Liver (tissue), 9 donors: ENCODE data around the gene GPRC5B. TPM values are rescaled to one million over a fixed set of nuclear protein-coding genes. Genes with fewer than 3 reads are reported as not detected.

Experiments used
- DNase-seq: peaks from one replicate; pipeline ENCODE4 v3.0.0-alpha.2; 2017; ENCODE audit warnings: low spot score
- H3K27ac ChIP-seq, 2 donors: one replicate each; pipeline ENCODE4 v1.7.0; 2013; ENCODE audit warnings: inconsistent platforms in 2 of 2, low read length in 2 of 2, control low read depth in 1 of 2, low read depth in 1 of 2, mild to moderate bottlenecking in 1 of 2
- H3K27me3 ChIP-seq, 4 donors: one replicate each; pipeline versions ENCODE4 v1.6.1 to v1.7.0; 2013; ENCODE audit warnings: low read length in 3 of 4, inconsistent platforms in 1 of 4, mild to moderate bottlenecking in 1 of 4, moderate library complexity in 1 of 4; ENCODE audit not compliant: control insufficient read depth in 4 of 4, insufficient read depth in 4 of 4
- H3K36me3 ChIP-seq, 4 donors: one replicate each; pipeline versions ENCODE4 v1.6.1 to v1.7.0; 2013; ENCODE audit warnings: low read length in 3 of 4, mild to moderate bottlenecking in 3 of 4, low read depth in 1 of 4, moderate library complexity in 1 of 4; ENCODE audit not compliant: control insufficient read depth in 4 of 4, insufficient read depth in 3 of 4
- H3K4me1 ChIP-seq, 4 donors: one replicate each; pipeline versions ENCODE4 v1.6.1 to v1.7.0; 2013; ENCODE audit warnings: low read length in 3 of 4, mild to moderate bottlenecking in 3 of 4, moderate library complexity in 1 of 4; ENCODE audit not compliant: control insufficient read depth in 4 of 4, insufficient read depth in 4 of 4
- H3K4me3 ChIP-seq, 3 donors: one replicate each; pipeline versions ENCODE4 v1.6.1 to v1.7.0; 2013; ENCODE audit warnings: low read length in 3 of 3, control low read depth in 1 of 3, low read depth in 1 of 3, mild to moderate bottlenecking in 1 of 3
- H3K9ac ChIP-seq, 2 donors: one replicate each; pipeline ENCODE4 v1.7.0; 2013; ENCODE audit warnings: low read length in 2 of 2, mild to moderate bottlenecking in 2 of 2, moderate library complexity in 2 of 2, control low read depth in 1 of 2, low read depth in 1 of 2
- H3K9me3 ChIP-seq, 4 donors: one replicate each; pipeline versions ENCODE4 v1.6.1 to v1.7.0; 2013; ENCODE audit warnings: low read length in 3 of 4; ENCODE audit not compliant: control insufficient read depth in 4 of 4
- EGR1 ChIP-seq, 2 donors: IDR thresholded peaks; 2 replicates each; pipeline ENCODE4 v1.6.1; 2016 to 2018; ENCODE audit warnings: antibody characterized with exemption in 2 of 2, low read depth in 2 of 2
- FOXA1 ChIP-seq: IDR thresholded peaks from 2 replicates; pipeline ENCODE4 v1.6.1; 2016; ENCODE audit warnings: antibody characterized with exemption
- FOXA2 ChIP-seq: IDR thresholded peaks from 2 replicates; pipeline ENCODE4 v1.6.1; 2016; ENCODE audit warnings: antibody characterized with exemption
- GABPA ChIP-seq, 2 donors: IDR thresholded peaks in 1 of 2; conservative IDR thresholded peaks in 1 of 2; 2 replicates each; pipeline ENCODE4 v1.6.1; 2016; ENCODE audit warnings: antibody characterized with exemption in 2 of 2, mild to moderate bottlenecking in 1 of 2, moderate library complexity in 1 of 2
- HNF4A ChIP-seq, 2 donors: conservative IDR thresholded peaks; 2 replicates each; pipeline ENCODE4 v1.6.1; 2016; ENCODE audit warnings: antibody characterized with exemption in 2 of 2, mild to moderate bottlenecking in 2 of 2
- HNF4G ChIP-seq: IDR thresholded peaks from 2 replicates; pipeline ENCODE4 v1.6.1; 2016; ENCODE audit warnings: antibody characterized with exemption
- JUND ChIP-seq, 2 donors: IDR thresholded peaks; 2 replicates each; pipeline ENCODE4 v1.6.1; 2016; ENCODE audit warnings: antibody characterized with exemption in 2 of 2
- NR2F2 ChIP-seq: IDR thresholded peaks from 2 replicates; pipeline ENCODE4 v1.6.1; 2016; ENCODE audit warnings: antibody characterized with exemption
- RAD21 ChIP-seq, 2 donors: IDR thresholded peaks; 2 replicates each; pipeline ENCODE4 v1.6.1; 2016; ENCODE audit warnings: antibody characterized with exemption in 2 of 2, mild to moderate bottlenecking in 2 of 2
- RXRA ChIP-seq, 2 donors: IDR thresholded peaks; 2 replicates each; pipeline ENCODE4 v1.6.1; 2017 to 2018; ENCODE audit warnings: antibody characterized with exemption in 2 of 2, mild to moderate bottlenecking in 1 of 2
- TAF1 ChIP-seq: conservative IDR thresholded peaks from 2 replicates; pipeline ENCODE4 v1.6.1; 2016; ENCODE audit warnings: antibody characterized with exemption, mild to moderate bottlenecking
- YY1 ChIP-seq: IDR thresholded peaks from 2 replicates; pipeline ENCODE4 v1.6.1; 2016; ENCODE audit warnings: antibody characterized with exemption, mild to moderate bottlenecking
- WGBS: extraction: QIAGEN DNeasy Blood & Tissue Kit; methylation state at CpG from one replicate; pipeline ENCODE4 v1.1.7; 2013; 5-methylcytosine and 5-hydroxymethylcytosine counted together
- polyA plus RNA-seq, 2 donors: library from polyadenylated mRNA; stranded (reverse) in 1 of 2; unstranded in 1 of 2; fragments of 200-250 nt in 1 of 2; fragments of >200 nt in 1 of 2; fragmentation: Nextera tagmentation in 1 of 2; extraction: Ambion mirVana in 1 of 2; gene quantifications; one replicate each; pipeline versions ENCODE4 v1.2.1 to v1.2.3, GENCODE V29; 2013 to 2015
- total RNA-seq, 2 donors: library from RNA; depleted of rRNA; stranded (reverse); fragments of >200 nt; gene quantifications; one replicate each; pipeline ENCODE4 v1.2.3, GENCODE V29; 2014
- TF ChIP-seq, protein P1 (sequence below): IDR thresholded peaks from 2 replicates; pipeline ENCODE4 v1.6.1; 2016; ENCODE audit warnings: antibody characterized with exemption
- TF ChIP-seq, protein P2 (sequence below): IDR thresholded peaks from 2 replicates; pipeline ENCODE4 v1.6.1; 2016; ENCODE audit warnings: antibody characterized with exemption, mild to moderate bottlenecking
- TF ChIP-seq, protein P3 (sequence below): fragments of 150-350 bp; IDR thresholded peaks from 2 replicates; pipeline ENCODE4 v1.5.1; 2017; ENCODE audit warnings: improper control_type of control experiment, low read depth, low read length; ENCODE audit not compliant: missing input control
- TF ChIP-seq, protein P4 (sequence below): IDR thresholded peaks from 2 replicates; pipeline ENCODE4 v1.6.1; 2016; ENCODE audit warnings: antibody characterized with exemption
- TF ChIP-seq, protein P5 (sequence below): IDR thresholded peaks from 2 replicates; pipeline ENCODE4 v1.6.1; 2016; ENCODE audit warnings: antibody characterized with exemption
- donor health status: healthy.
- donor health status: healthy.
- donor health status: healthy.
- donor health status: healthy.
- donor health status: healthy.

The GPRC5B gene
- total and polyA plus RNA-seq, 4 donors, result 1.5 to 4.7 (median 2.7) TPM

DNA sequence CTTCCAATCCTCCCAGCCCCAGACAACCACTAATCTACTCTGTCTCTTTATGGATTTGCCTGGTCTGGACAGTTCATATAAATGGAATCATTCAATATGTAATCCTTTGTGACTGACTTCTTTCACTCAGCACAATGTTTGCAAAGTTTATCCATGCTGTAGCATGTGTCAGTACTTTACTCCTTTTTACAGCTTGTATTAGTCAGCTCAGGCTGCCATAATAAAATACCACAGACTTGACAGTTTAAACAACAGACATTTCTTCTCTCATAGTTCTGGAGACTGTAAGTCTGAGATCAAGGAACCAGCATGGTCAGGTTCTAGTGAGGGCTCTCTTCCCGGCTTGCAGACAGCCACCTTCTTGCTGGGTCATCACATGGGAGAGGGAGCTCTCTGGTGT lies 41.3 kb downstream of the GPRC5B start:
- no peak for DNase-seq
- Histone ChIP-seq H3K9ac (no peak overlapping the region), H3K4me3 (no peak overlapping the region), H3K36me3 (no peaks in the 10 kb centered on the region), H3K9me3 (no peaks in the 10 kb centered on the region), H3K4me1 (no peaks in the 10 kb centered on the region), H3K27me3 (no peaks in the 10 kb centered on the region), H3K27ac (no peak overlapping the region)
- WGBS, result 86% methylated on average over 1 of the region's 1 CpG
- TF ChIP-seq, protein P1, sequence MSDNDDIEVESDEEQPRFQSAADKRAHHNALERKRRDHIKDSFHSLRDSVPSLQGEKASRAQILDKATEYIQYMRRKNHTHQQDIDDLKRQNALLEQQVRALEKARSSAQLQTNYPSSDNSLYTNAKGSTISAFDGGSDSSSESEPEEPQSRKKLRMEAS, result no peak
- TF ChIP-seq FOXA1 (no peak), GABPA (IDR thresholded peaks at IDR 0.05 in 1 of 2, conservative IDR thresholded peaks at IDR 0.05 in 1 of 2) (no peak), EGR1 (IDR thresholded peaks at IDR 0.05; ENCODE audit: low read depth in 2 of 2) (no peak), YY1 (no peak), RXRA (IDR thresholded peaks at IDR 0.05) (no peak), FOXA2 (no peak), TAF1 (no peak), JUND (IDR thresholded peaks at IDR 0.05) (no peak), HNF4G (no peak), HNF4A (conservative IDR thresholded peaks at IDR 0.05) (no peak), NR2F2 (no peak), RAD21 (IDR thresholded peaks at IDR 0.05) (no peak)
- TF ChIP-seq, protein P2, sequence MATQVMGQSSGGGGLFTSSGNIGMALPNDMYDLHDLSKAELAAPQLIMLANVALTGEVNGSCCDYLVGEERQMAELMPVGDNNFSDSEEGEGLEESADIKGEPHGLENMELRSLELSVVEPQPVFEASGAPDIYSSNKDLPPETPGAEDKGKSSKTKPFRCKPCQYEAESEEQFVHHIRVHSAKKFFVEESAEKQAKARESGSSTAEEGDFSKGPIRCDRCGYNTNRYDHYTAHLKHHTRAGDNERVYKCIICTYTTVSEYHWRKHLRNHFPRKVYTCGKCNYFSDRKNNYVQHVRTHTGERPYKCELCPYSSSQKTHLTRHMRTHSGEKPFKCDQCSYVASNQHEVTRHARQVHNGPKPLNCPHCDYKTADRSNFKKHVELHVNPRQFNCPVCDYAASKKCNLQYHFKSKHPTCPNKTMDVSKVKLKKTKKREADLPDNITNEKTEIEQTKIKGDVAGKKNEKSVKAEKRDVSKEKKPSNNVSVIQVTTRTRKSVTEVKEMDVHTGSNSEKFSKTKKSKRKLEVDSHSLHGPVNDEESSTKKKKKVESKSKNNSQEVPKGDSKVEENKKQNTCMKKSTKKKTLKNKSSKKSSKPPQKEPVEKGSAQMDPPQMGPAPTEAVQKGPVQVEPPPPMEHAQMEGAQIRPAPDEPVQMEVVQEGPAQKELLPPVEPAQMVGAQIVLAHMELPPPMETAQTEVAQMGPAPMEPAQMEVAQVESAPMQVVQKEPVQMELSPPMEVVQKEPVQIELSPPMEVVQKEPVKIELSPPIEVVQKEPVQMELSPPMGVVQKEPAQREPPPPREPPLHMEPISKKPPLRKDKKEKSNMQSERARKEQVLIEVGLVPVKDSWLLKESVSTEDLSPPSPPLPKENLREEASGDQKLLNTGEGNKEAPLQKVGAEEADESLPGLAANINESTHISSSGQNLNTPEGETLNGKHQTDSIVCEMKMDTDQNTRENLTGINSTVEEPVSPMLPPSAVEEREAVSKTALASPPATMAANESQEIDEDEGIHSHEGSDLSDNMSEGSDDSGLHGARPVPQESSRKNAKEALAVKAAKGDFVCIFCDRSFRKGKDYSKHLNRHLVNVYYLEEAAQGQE, result no peak
- TF ChIP-seq, protein P3, sequence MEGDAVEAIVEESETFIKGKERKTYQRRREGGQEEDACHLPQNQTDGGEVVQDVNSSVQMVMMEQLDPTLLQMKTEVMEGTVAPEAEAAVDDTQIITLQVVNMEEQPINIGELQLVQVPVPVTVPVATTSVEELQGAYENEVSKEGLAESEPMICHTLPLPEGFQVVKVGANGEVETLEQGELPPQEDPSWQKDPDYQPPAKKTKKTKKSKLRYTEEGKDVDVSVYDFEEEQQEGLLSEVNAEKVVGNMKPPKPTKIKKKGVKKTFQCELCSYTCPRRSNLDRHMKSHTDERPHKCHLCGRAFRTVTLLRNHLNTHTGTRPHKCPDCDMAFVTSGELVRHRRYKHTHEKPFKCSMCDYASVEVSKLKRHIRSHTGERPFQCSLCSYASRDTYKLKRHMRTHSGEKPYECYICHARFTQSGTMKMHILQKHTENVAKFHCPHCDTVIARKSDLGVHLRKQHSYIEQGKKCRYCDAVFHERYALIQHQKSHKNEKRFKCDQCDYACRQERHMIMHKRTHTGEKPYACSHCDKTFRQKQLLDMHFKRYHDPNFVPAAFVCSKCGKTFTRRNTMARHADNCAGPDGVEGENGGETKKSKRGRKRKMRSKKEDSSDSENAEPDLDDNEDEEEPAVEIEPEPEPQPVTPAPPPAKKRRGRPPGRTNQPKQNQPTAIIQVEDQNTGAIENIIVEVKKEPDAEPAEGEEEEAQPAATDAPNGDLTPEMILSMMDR, result no peak
- TF ChIP-seq, protein P4, sequence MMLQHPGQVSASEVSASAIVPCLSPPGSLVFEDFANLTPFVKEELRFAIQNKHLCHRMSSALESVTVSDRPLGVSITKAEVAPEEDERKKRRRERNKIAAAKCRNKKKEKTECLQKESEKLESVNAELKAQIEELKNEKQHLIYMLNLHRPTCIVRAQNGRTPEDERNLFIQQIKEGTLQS, result no peak
- TF ChIP-seq, protein P5, sequence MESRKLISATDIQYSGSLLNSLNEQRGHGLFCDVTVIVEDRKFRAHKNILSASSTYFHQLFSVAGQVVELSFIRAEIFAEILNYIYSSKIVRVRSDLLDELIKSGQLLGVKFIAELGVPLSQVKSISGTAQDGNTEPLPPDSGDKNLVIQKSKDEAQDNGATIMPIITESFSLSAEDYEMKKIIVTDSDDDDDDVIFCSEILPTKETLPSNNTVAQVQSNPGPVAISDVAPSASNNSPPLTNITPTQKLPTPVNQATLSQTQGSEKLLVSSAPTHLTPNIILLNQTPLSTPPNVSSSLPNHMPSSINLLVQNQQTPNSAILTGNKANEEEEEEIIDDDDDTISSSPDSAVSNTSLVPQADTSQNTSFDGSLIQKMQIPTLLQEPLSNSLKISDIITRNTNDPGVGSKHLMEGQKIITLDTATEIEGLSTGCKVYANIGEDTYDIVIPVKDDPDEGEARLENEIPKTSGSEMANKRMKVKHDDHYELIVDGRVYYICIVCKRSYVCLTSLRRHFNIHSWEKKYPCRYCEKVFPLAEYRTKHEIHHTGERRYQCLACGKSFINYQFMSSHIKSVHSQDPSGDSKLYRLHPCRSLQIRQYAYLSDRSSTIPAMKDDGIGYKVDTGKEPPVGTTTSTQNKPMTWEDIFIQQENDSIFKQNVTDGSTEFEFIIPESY, result no peak
